Activated CD8-positive, alpha-beta memory T cell treated with anti-CD3 and anti-CD28 coated beads for 4 hours (primary cell): ENCODE results near the gene EPB41L3.

Experiments used
- DNase-seq, 2 donors: peaks; one replicate each; pipeline ENCODE4 v3.0.0-alpha.2; 2020; ENCODE audit warnings: low read depth in 2 of 2

The EPB41L3 gene

DNA sequence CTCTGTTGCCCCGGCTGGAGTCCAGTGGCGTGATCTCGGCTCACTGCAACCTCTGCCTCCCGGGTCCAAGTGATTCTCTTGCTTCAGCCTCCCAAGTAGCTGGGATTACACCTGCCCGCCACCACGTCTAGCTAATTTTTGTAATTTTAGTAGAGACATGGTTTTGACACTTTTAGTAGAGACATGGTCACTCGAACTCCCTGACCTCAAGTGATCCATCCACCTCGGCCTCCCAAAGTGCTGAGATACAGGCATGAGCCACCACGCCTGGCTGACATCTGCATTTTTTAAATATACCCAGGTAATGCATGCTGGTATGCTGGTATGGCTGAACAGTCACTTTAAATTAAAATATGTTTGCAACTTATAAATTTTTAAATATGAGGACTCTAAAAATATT is 91.9 kb downstream of the EPB41L3 start:
- no peak for DNase-seq

DNA sequence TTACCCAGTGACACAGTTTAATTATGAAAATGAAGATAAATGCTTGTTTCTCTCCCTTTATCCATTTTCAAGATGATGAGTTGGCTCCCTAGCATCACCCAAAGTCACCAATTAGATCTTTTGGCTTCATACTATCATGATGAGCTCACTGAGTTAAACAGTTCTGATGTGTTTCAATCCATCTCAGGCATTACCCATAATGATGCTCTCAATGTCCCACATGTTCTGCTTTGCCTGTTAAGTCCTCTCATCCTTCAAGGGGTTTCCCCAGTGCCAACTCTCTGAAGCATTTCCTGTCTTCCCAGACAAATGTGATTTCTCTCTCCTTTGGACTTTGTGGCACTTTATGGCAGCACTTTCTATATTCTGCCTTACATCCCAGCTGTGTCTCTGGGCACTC is 92.6 kb downstream of the EPB41L3 start:
- DNase-seq = no peak

DNA sequence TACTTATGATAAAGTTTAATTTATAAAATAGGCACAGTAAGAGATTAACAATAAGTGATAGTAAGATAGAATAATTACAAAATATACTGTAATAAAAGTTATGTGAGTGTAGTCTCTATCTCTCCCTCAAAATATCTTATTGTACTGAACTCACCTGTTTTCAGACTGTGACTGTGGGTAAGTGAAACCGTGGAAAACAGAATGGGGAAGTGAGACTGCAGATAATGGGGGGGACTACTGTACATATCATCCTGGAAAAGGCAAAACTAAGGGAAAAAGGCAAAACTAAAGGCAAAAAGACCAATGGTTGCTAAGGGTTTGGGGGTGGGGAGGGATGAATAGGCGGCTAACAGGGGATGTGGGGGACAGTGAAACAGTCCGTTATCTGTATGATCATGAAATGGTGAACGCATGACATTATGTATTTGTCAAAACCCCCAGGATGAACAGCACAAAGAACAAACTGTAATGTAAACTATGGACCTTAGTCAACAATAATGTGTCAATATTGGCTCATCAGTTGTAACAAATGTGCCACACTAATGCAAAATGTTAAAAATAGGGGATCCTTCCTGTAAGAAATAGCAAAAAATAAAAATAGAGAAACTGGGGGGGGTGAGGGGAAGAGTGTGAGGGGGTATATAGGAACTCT is 93.8 kb downstream of the EPB41L3 start:
- no peak for DNase-seq

DNA sequence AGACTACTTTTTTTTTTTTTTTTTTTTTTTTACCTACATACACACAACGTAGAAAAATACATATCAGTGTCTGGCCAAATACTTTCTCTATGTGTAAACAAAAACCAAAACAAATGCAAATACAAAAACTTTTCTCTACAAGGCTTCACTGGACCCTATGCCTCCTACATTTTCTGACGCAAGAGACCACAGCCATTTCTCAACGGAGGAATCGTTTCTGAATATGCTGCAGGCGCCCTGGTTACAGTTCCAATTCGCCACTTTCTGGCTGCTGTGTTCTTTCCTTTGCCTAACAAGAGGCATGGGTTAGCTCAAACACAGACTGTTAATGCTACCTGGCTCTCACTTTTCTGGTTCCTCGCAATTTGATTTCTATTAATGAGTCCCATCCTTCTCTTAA is 96.4 kb downstream of the EPB41L3 start:
- DNase-seq = no peak

DNA sequence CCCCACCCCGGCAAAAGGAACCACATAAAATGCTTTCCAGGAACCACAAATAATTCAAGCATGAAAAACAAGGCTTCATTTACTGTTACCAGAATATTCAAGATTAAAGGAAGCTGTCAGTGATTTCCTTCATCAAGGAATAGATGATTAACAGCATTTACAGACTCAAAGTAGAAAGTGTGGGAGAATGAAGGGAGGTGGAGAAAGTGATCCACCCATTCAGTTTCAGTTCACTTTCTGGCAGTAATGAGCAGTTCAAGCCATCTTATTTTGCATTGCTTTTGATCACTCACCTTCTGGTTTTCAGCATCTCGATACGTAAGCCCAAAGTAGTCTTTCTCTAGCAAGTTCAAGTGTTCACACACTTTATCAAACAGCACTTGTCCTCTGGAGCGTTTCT is 99.0 kb downstream of the EPB41L3 start:
- no peak for DNase-seq

DNA sequence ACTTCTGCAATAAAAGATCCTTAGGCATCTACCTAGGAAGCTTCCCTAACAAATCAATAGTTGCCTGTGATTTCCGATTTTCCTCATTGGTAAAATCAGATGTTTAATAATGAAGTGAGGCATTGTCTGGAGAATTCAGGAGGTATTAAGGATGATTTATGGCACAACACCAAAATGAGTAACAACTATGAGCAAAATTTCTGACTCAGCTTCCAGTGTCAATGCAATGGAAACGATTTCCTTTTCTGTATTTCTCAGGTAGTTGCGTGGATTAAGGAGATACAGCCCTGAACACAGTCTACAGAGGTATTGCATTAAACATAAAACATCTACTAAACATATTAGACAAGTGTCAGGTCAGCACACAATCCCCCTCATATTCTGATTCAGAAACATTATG is 99.5 kb downstream of the EPB41L3 start:
- no peak for DNase-seq

DNA sequence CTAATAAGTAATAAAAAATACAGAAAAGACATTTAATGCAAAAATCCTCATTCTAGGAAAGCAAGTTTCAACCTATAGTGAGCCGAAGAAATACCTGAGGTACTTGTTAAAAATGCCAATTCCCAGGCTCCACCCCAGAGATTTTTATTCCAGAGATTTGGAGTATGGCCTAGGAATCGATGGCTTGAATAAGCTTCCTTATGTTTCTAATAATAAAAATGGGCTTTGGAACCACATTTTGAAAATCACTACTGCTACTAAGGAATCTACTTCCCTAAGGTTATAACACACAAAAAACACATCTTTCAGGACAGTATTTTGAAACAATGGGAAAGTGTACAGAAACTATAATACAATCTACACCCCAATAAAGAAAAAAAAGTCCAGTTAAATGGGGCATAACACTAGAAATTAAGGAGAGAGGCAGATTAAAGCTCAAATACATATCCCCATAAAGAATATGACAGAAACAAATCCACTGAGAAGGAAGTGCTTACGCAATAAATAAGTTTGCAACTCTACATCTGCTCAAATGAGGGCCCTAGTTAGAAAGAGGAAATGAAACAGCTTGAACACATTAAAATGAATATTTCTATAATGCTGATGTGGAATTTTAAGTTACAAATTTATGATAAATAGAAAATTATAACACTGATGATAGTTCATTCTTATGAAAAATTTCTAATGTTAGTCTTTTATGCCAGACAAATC is 103.7 kb downstream of the EPB41L3 start:
- no peak for DNase-seq

DNA sequence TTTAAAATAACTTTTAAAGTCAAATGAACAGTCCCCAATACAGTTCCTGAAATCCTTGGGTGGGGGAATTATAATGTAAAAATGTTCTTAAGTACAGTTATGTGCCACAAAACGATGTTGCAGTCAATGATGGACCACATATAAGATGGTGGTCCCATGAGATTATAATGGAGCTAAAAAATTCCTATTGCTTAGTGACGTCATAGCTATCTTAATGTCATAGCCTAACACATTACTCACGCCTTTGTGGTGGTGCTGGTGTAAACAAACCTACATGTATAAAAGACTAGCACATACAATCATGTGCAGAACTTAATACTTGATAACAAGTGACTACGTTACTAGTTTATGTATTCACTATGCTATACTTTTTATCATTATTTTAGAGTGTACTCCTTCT is 109.4 kb downstream of the EPB41L3 start:
- no peak for DNase-seq

DNA sequence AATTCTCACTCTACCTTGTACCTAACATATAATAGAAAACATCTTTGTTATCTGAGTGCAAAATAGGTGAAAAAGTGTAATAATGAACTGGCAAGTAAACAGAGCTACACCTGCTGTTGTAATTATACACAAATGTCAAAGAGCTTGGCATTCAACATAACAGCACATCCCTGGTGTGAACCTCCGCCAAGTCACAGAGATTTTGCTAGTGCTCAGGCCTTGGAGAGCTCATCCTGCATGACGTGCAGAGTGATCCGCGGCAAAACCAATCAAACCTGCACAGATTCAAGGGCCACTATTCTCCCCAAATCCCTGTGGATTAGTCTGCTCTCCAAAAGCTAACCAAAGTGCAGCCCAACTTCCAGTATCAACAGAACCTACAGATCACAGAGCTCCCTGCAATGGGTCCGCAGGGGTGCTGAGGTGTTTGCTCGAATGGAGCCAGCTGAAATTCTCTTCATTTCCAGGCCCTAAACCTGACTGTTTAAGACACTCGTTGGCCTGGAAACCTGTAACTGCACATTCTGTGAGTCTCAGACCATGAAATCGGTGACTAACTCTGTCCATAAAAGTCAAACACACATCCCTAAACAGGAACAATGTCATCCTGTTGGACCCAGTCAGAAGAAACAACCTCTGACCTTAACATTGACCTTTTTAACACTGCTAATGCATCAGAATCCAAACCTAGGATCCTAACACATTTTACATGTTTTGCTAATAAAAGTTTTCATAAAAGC is 111.8 kb downstream of the EPB41L3 start:
- no peak for DNase-seq

DNA sequence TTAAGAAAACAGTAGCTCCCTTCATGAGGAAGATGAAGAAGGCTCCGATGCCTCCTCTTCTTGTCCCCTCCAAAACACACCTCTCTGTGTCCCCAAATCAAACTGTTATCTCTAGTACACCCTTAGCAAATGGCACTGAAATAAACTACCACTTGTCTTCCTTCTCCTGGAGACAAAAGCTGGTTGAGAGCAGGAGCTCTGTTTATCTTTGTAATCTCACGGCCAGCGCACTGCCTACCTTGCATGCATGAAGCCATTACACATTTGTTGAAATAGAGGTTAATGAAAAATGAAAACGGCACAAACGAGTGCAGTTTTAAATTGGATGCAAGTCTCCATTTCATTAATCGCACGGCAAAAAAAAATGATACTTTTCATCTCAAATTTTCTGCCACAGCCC is 113.7 kb downstream of the EPB41L3 start:
- DNase-seq = no peak

DNA sequence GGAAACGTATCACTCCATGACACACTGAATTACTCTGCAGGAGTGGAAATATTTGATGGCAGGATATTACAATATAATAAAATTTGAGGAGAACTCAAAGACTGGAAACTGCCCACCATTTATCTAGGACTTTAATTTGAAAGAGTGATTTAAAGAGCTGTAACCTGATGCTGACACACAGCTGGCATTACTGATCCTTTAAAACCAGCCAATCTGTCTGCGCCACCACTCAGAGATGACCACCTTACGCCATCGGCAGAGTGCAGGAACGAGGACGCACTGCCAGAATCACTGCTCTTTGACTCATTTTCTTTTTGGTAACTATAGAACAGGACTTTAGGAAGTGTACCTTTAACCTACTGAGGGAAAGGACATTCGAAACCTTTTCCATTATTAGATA is 114.1 kb downstream of the EPB41L3 start:
- DNase-seq = no peak

DNA sequence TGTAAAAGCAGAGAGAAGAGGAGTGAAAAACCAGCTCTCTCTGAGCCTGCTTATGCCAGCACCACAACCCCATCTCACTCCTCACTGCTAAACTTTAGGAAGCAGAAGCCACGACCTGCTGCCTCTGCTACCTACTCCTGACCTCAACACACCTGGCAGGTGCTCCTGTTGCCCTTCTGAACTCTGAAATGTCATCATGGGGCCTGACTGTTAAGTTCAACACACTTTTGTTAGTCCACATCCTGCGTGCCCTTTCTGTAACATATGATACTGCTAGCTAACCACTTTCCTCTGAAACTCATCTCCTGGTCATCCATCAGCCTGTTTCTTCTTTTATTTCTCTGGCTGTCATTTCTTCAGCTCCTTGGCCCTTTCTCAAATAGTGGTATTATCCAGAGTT is 118.1 kb downstream of the EPB41L3 start:
- no peak for DNase-seq

DNA sequence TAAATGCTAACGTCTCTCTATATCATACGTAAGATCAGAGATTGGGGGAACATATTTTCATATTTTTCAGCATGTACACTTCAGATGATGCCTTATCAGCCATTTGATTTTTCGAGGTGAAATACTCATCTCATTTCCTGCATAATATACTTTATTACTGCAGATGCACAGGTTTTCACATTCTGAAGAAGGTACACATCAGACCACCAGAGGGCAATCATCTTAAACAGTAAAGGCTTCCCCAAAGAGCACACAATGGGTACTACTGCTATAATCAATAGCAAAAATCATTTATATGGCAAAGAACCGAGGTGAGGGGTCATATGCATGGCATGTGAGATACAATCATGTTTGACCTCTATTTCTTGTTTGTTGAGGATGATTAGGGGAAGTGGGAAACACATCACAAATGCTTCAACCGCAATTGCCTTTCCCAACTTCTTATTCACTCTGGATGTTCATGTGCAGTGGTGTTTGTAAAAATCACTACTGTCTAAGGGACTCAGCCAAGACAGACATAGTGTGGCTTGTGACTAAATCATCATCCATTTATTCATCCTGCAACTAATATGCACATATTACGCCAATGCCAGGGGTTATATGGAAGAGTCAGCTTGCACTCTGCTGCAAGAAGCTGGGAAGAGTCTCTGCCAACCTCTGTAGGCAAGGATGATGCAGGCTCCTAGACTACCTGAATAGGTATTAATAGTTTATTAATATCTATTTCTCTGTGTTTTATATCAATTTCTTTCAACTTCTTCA is 118.7 kb downstream of the EPB41L3 start:
- DNase-seq = no peak

DNA sequence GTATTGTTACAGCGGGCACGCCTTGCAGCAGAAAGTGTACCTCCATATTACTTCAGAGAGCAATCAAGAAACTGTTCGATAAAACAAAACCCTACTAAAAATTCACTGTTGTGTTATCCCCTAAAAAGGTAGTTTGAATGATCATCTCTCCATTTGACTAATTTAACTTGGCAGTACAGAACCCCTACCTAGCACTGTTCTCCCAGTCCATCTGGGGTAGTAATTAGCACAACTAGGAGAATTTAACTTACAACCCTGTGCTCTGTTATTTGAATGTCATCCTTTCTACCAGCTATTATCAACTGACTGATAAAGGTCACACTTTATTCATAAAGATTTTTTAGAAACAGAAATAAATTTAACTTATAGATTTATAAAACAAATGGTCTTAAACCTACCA is 121.2 kb downstream of the EPB41L3 start:
- DNase-seq = no peak

DNA sequence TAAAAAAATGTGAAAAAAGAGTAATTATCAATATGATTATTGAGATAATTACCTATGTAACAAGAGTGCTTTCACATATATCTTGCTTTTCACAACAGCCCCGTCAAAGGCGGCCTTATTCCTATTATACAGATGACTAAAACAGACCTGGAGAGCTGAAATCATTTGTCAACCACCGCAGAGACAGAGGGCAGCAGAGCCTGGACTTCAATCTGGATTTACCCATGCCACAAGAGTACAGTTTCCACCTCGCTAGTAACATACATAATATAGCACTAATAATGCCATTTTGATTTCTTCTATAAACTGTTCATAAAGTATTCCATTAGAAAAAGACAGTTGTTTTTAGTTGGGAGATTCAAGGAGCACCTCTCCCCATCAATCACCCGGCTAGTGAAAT is 121.8 kb downstream of the EPB41L3 start:
- no peak for DNase-seq

DNA sequence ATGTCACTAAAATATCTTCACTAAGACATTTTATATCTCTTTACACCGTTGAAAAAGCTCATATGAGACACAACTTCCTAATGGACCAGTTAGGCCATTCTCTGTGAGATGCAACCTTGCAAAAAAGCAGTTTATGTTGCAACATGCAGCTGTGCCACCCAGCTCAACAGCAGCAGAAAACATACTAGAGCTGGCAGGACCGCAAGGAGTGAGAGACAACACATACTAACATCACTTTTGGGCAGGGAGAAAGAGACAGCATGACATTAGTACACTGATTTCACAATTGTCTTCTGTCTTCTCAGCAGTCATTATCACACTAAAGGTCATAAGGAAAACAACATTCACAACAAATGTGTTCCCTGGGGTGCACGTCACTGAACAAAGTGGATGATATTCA is 122.9 kb downstream of the EPB41L3 start:
- DNase-seq = no peak

DNA sequence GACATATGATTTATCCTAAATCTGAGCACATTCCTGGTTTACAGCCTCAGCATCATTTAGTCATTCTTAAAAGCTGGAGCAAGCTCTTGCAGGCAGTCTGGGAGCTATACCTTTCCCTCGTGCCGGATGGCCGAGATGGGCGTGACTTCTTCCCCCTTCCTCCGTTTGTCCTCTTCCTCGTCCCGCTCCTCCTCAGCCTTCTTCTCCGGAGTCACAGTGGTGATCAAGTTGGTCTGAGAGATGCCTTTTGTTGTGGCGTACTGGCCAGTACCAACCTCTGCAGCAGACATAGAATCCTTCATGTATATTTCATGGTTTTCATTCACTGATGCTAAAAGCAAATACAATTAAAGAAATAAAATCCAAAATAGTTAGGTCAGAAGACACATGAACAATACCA is 124.2 kb downstream of the EPB41L3 start:
- DNase-seq = no peak

DNA sequence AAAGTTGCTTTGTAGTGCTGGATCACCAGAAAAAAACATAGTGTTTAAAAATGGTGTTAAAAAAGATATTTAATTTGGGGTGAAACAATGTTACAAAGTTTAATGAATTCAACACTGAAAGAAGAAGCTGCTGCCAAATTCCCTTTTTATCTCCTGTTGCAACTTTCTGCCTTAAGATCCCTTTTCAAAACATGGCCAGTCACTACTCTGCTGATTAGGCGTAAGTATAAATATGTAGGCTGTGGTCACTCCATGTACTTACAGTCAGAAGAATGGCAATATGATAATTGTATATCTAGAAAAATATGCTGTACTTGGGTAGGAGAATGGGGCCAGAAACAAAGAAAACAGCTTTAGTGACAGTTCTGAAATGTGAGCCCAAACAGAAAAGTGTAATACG is 124.8 kb downstream of the EPB41L3 start:
- DNase-seq = no peak

DNA sequence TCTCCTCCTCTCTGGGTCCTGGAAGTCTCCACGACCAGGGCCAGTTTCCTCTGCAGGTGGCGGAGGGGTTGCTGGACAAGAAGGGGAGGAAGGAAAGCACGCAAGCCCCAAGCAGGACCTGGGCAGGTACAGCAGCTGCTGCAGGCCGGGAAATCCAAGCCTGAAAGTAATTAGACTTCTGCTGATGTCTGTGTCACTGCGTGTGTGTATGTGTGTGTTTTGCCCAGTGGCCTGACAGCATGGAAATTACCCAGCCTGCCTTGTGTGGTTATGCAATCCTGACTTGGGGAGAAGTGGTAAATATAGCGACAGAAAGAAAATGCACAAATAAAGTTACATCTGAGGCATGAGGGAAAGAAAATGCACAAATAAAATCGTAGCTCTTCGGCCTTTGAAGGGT is 126.5 kb downstream of the EPB41L3 start:
- DNase-seq = no peak

DNA sequence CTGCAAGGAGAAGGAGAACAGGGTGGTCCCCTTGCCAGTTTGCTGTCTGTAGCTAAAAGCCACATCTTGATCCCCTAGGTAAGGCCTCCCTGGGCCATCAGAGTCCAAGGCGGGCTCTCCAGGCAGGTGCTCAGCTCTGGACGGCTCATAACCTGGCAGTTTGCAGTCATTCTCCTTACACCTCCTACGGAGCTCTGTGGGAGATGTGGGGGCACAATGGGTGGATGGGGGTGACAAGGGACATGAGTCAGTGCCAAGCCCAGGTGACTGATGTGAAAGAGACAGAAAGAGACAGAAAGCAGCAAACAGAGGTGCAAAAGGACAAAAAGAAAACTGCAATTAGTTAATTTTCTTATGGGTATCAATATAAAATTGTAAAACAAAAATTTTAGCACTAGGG is 127.7 kb downstream of the EPB41L3 start:
- DNase-seq = no peak

DNA sequence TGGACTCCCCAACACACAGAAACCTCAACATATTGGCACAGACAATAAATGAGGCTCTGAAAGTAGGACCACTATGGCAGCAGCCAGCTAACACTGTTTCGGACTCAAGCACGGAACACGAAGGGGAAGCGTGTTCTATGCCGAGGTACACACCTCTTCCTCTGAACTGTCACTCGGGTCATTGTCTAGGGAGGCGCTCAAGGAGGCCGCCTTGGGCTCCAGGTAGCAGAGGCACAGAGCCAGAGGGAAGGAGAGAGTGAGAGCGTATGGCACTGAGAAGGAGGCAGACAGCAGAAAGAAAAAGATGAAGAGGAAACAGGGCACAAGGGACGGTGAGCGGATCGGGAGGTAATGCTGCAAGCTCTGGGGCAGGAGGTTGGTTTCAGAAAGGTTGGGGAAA is 128.1 kb downstream of the EPB41L3 start:
- DNase-seq = no peak

DNA sequence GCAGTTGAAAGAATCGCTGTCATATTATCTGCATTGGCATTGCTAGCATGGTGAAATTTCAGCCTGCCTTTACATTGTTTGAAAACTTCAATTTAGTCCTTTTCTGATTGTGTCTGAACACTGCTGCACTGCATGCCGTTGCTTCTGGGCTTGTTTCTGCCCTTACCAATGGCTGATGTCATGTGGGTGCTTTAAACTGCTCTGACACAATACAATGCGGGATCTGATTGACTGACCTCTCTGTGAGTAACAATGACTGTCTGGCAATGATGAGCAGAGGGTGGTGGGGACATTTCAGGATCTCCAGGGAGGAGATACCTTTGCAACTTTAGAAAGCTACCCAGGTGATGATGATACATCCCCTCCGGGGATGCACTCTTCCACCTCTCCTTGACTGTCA is 128.8 kb downstream of the EPB41L3 start:
- DNase-seq = no peak
